Activated CD8-positive, alpha-beta T cell treated with anti-CD3 and anti-CD28 coated beads, Interleukin-2, amount 10 ng/mL, durations not matched to agents 7 days and 5 days (primary cell): ENCODE measurements around the gene NCBP2. TPM values are rescaled to one million over a fixed set of nuclear protein-coding genes. Genes with fewer than 3 reads are reported as not detected.

ENCODE experiments used
- ATAC-seq: fragments of 150-1000 bp; cut with Tn5 transposase; one replicate; pipeline ENCODE4 v1.10.0; 2021; ENCODE audit warnings: moderate library complexity
- CTCF ChIA-PET: fragments of 350-600 bp; sonication (Branson Sonifier 250); formaldehyde crosslinking; loops from one replicate; lab custom pipeline; 2021; ENCODE audit warnings: antibody characterized with exemption; lab: Charles Lee
- POLR2A ChIA-PET: fragments of 350-600 bp; sonication (Branson Sonifier 250); formaldehyde crosslinking; loops from one replicate; lab custom pipeline; 2021; ENCODE audit warnings: antibody characterized with exemption; lab: Charles Lee
- DNase-seq: peaks from one replicate; pipeline ENCODE4 v3.0.0-alpha.2; 2020
- H3K27ac Mint-ChIP-seq: one replicate; pipeline ENCODE4 v1.8.0; 2021; ENCODE audit warnings: mild to moderate bottlenecking, mixed read lengths
- H3K27me3 Mint-ChIP-seq: one replicate; pipeline ENCODE4 v1.8.0; 2021; ENCODE audit warnings: low read depth, mixed read lengths
- H3K36me3 Mint-ChIP-seq: one replicate; pipeline ENCODE4 v1.8.0; 2021; ENCODE audit warnings: low read depth, mixed read lengths
- H3K4me1 Mint-ChIP-seq: one replicate; pipeline ENCODE4 v1.8.0; 2021; ENCODE audit warnings: low read depth, mixed read lengths
- H3K4me3 Mint-ChIP-seq: one replicate; pipeline ENCODE4 v1.8.0; 2021; ENCODE audit warnings: mild to moderate bottlenecking, mixed read lengths
- H3K9me3 Mint-ChIP-seq: one replicate; pipeline ENCODE4 v1.8.0; 2022; ENCODE audit warnings: mixed read lengths; ENCODE audit not compliant: insufficient read depth
- total RNA-seq, 2 experiments: library from RNA; stranded (reverse); gene quantifications; one replicate each; pipeline ENCODE4 v1.2.3, GENCODE V29; 2021

Gene NCBP2
- total RNA-seq, 2 experiments from 2014 or later: 49.1 to 52.4 TPM

- no peak for DNase-seq
- Mint-ChIP-seq H3K27me3 (peaks cover 14% of the 10 kb centered on the region), H3K36me3 (peaks cover 8% of the 10 kb centered on the region), H3K4me3 (no peak overlapping the region), H3K4me1 (no peaks in the 10 kb centered on the region), H3K27ac (no peak overlapping the region), H3K9me3 (peaks cover 14% of the 10 kb centered on the region)
- POLR2A ChIA-PET: no interaction called here
- no peak for ATAC-seq
- CTCF ChIA-PET: interaction anchor here (1.2 kb wide), 1 partner anchor 10 kb away, joined by 4 read pairs; no protein-coding TSS in a partner anchor
These were observed 37.2 kb upstream of the NCBP2 start for GRCh38 chr3:196979545-196979944.

GRCh38 chr3:196976941-196977340 lies 34.6 kb upstream of the NCBP2 start:
- POLR2A ChIA-PET: no interaction called here
- Mint-ChIP-seq H3K27me3 (peaks cover 5% of the 10 kb centered on the region), H3K4me1 (no peaks in the 10 kb centered on the region), H3K4me3 (no peak overlapping the region), H3K36me3 (peaks cover 3% of the 10 kb centered on the region), H3K9me3 (peaks cover 4% of the 10 kb centered on the region), H3K27ac (no peak overlapping the region)
- CTCF ChIA-PET: no interaction called here
- no peak for DNase-seq
- ATAC-seq: no peak

GRCh38 chr3:196975349-196975748 lies 33.0 kb upstream of the NCBP2 start:
- ChIA-PET POLR2A (no interaction called here), CTCF (interaction anchor here (1.0 kb wide), 1 partner anchor 212 kb away, joined by 3 read pairs; no protein-coding TSS in a partner anchor)
- Mint-ChIP-seq H3K4me3 (no peak overlapping the region), H3K36me3 (no peaks in the 10 kb centered on the region), H3K27ac (no peak overlapping the region), H3K4me1 (peaks cover 4% of the 10 kb centered on the region), H3K27me3 (peaks cover 10% of the 10 kb centered on the region), H3K9me3 (no peaks in the 10 kb centered on the region)
- no peak for ATAC-seq
- no peak for DNase-seq

GRCh38 chr3:196974661-196975060 lies 32.3 kb upstream of the NCBP2 start:
- Mint-ChIP-seq H3K4me1 (peaks cover 7% of the 10 kb centered on the region), H3K27ac (no peak overlapping the region), H3K27me3 (peaks cover 12% of the 10 kb centered on the region), H3K36me3 (no peaks in the 10 kb centered on the region), H3K4me3 (no peak overlapping the region), H3K9me3 (no peaks in the 10 kb centered on the region)
- ATAC-seq: no peak
- ChIA-PET POLR2A (no interaction called here), CTCF (no interaction called here)
- DNase-seq: no peak

GRCh38 chr3:196971094-196971698 lies 28.9 kb upstream of the NCBP2 start:
- peaks cover 14% of the 10 kb centered on the region for H3K4me1 Mint-ChIP-seq
- DNase-seq (no peak), ATAC-seq (no peak)
- no peaks in the 10 kb centered on the region for H3K9me3 Mint-ChIP-seq
- H3K27me3 Mint-ChIP-seq: peaks cover 16% of the 10 kb centered on the region
- H3K36me3 Mint-ChIP-seq: peaks cover 9% of the 10 kb centered on the region
- no peak overlapping the region for H3K27ac Mint-ChIP-seq
- POLR2A ChIA-PET: no interaction called here
- no peak overlapping the region for H3K4me3 Mint-ChIP-seq
- CTCF ChIA-PET: interaction anchor here (1.4 to 2.8 kb wide), 3 partner anchors 29 to 133 kb away, joined by 3 to 19 read pairs (median 8); partner anchors contain the start of gene NCBP2

- peaks cover 16% of the 10 kb centered on the region for H3K27me3 Mint-ChIP-seq
- ChIA-PET POLR2A (interaction anchor here (0.7 to 0.9 kb wide), 2 partner anchors 27 to 367 kb away, joined by 3 read pairs; no protein-coding TSS in a partner anchor), CTCF (interaction anchor here (1.1 to 2.8 kb wide), 9 partner anchors 9 to 361 kb away, joined by 3 to 19 read pairs (median 3); partner anchors contain the start of genes NCBP2 and SENP5)
- H3K9me3 Mint-ChIP-seq: no peaks in the 10 kb centered on the region
- peak overlapping the region; percentile 69 for H3K4me3 Mint-ChIP-seq
- no peak for DNase-seq
- H3K36me3 Mint-ChIP-seq: peaks cover 10% of the 10 kb centered on the region
- ATAC-seq: no peak
- peak overlapping the region; percentile 78 for H3K27ac Mint-ChIP-seq
- H3K4me1 Mint-ChIP-seq: peaks cover 14% of the 10 kb centered on the region
These were observed 28.3 kb upstream of the NCBP2 start for GRCh38 chr3:196970547-196971093.

GRCh38 chr3:196969660-196970546 lies 27.6 kb upstream of the NCBP2 start:
- peak overlapping the region; percentile 78 for H3K27ac Mint-ChIP-seq
- H3K4me3 Mint-ChIP-seq: peak overlapping the region; percentile 69
- peak; percentile 76 for ATAC-seq
- H3K9me3 Mint-ChIP-seq: no peaks in the 10 kb centered on the region
- peaks cover 10% of the 10 kb centered on the region for H3K36me3 Mint-ChIP-seq
- CTCF ChIA-PET: interaction anchor here (0.6 to 2.8 kb wide), 18 partner anchors 9 to 441 kb away, joined by 3 to 19 read pairs (median 4); partner anchors contain the start of genes FBXO45, NCBP2, SENP5 and WDR53
- H3K4me1 Mint-ChIP-seq: peaks cover 14% of the 10 kb centered on the region
- POLR2A ChIA-PET: interaction anchor here (0.7 to 2.1 kb wide), 3 partner anchors 28 to 366 kb away, joined by 3 to 11 read pairs (median 3); partner anchors contain the start of gene NCBP2
- H3K27me3 Mint-ChIP-seq: peaks cover 16% of the 10 kb centered on the region
- DNase-seq: peak; percentile 72

- H3K36me3 Mint-ChIP-seq: peaks cover 10% of the 10 kb centered on the region
- ChIA-PET CTCF (interaction anchor here (0.7 to 2.2 kb wide), 15 partner anchors 8 to 441 kb away, joined by 3 to 19 read pairs (median 4); partner anchors contain the start of genes FBXO45, SENP5 and WDR53), POLR2A (interaction anchor here (1.0 to 2.1 kb wide), 2 partner anchors 27 to 371 kb away, joined by 5 to 11 read pairs; partner anchors contain the start of gene NCBP2)
- no peaks in the 10 kb centered on the region for H3K9me3 Mint-ChIP-seq
- H3K4me1 Mint-ChIP-seq: peaks cover 14% of the 10 kb centered on the region
- H3K27me3 Mint-ChIP-seq: peaks cover 16% of the 10 kb centered on the region
- peak overlapping the region; percentile 83 for H3K27ac Mint-ChIP-seq
- ATAC-seq: peak; percentile 61
- peak; percentile 60 for DNase-seq
- H3K4me3 Mint-ChIP-seq: peak overlapping the region; percentile 78
These were observed 26.9 kb upstream of the NCBP2 start for GRCh38 chr3:196969134-196969659.

- ChIA-PET CTCF (interaction anchor here (1.2 to 1.6 kb wide), 3 partner anchors 10 to 74 kb away, joined by 4 read pairs; no protein-coding TSS in a partner anchor), POLR2A (interaction anchor here (1.0 to 2.1 kb wide), 2 partner anchors 26 to 370 kb away, joined by 5 to 11 read pairs; partner anchors contain the start of gene NCBP2)
- Mint-ChIP-seq H3K36me3 (peaks cover 10% of the 10 kb centered on the region), H3K4me3 (peak within 1 kb of the TSS; percentile 78), H3K9me3 (no peaks in the 10 kb centered on the region), H3K4me1 (peaks cover 14% of the 10 kb centered on the region), H3K27me3 (peaks cover 16% of the 10 kb centered on the region), H3K27ac (peak within 1 kb of the TSS; percentile 83)
- peak; percentile 44 for DNase-seq
- peak; percentile 77 for ATAC-seq
These were observed 26.2 kb upstream of the NCBP2 start, which contains the start of gene PIGZ for GRCh38 chr3:196968233-196969133. Gene PIGZ, minus strand, starts transcription at chr3:196968833. Its CDS starts 16,802 bp downstream, at chr3:196952031.
